HL-60 (cell line): ENCODE results near the gene MED13L.

Experiments used
- DNase-seq, 2 experiments: peaks; one replicate each; pipeline ENCODE4 v3.0.0-alpha.2; 2010 to 2020; ENCODE audit warnings: low read depth in 1 of 2, low spot score in 1 of 2
- H3K27ac ChIP-seq: fragments of 250-450 bp; sonication (Bioruptor Pico); replicated peaks from 2 replicates; pipeline ENCODE4 v1.5.1; 2020; ENCODE audit warnings: mild to moderate bottlenecking, moderate library complexity
- H3K27me3 ChIP-seq: fragments of 250-450 bp; sonication (Bioruptor Pico); 2 replicates; pipeline ENCODE4 v1.5.1; 2021; ENCODE audit warnings: mild to moderate bottlenecking, moderate library complexity; ENCODE audit not compliant: insufficient read depth, poor library complexity, severe bottlenecking
- H3K4me3 ChIP-seq: replicated peaks from 2 replicates; pipeline ENCODE4 v1.5.1; 2011; ENCODE audit warnings: mild to moderate bottlenecking, control low read depth, low read length; ENCODE audit not compliant: insufficient read depth
- CTCF ChIP-seq: IDR thresholded peaks from one replicate; pipeline ENCODE4 v1.5.1; 2011; ENCODE audit warnings: low read length, control low read depth, inconsistent platforms; ENCODE audit not compliant: insufficient read depth
- GABPA ChIP-seq: IDR thresholded peaks from 2 replicates; pipeline ENCODE4 v1.6.1; 2012; ENCODE audit warnings: low read depth
- POLR2AphosphoS5 ChIP-seq: IDR thresholded peaks from 2 replicates; pipeline ENCODE4 v1.6.1; 2012; ENCODE audit warnings: low read depth
- REST ChIP-seq: IDR thresholded peaks from 2 replicates; pipeline ENCODE4 v1.6.1; 2012; ENCODE audit warnings: low read depth; ENCODE audit not compliant: insufficient replicate concordance
- SPI1 ChIP-seq: IDR thresholded peaks from 2 replicates; pipeline ENCODE4 v1.6.1; 2012; ENCODE audit warnings: low read depth, mild to moderate bottlenecking, borderline replicate concordance

Gene MED13L

GRCh38 chr12:115946092-115946491 lies 331.4 kb downstream of the MED13L start:
- Histone ChIP-seq H3K4me3 (no peak overlapping the region), H3K27me3 (no peaks in the 10 kb centered on the region), H3K27ac (no peak overlapping the region)
- TF ChIP-seq REST: no peak
- no peak for TF ChIP-seq CTCF
- no peak for TF ChIP-seq SPI1
- no peak for TF ChIP-seq POLR2AphosphoS5
- TF ChIP-seq GABPA: no peak
- DNase-seq: no peak

GRCh38 chr12:115945491-115945885 lies 332.0 kb downstream of the MED13L start:
- H3K27me3 ChIP-seq: no peaks in the 10 kb centered on the region
- H3K27ac ChIP-seq: no peak overlapping the region
- TF ChIP-seq CTCF: no peak
- TF ChIP-seq SPI1: no peak
- no peak for TF ChIP-seq REST
- TF ChIP-seq GABPA: no peak
- no peak for TF ChIP-seq POLR2AphosphoS5
- no peak overlapping the region for H3K4me3 ChIP-seq
- no peak for DNase-seq

GRCh38 chr12:115944837-115945490 lies 332.5 kb downstream of the MED13L start:
- H3K4me3 ChIP-seq: no peak overlapping the region
- H3K27ac ChIP-seq: no peak overlapping the region
- TF ChIP-seq SPI1 (no peak), REST (no peak), POLR2AphosphoS5 (no peak), CTCF (no peak), GABPA (no peak)
- H3K27me3 ChIP-seq: no peaks in the 10 kb centered on the region
- no peak for DNase-seq
